Liver (tissue), 9 donors: ENCODE data around the gene PAN3. TPM values are rescaled to one million over a fixed set of nuclear protein-coding genes. Genes with fewer than 3 reads are reported as not detected.

Source experiments
- DNase-seq: peaks from one replicate; pipeline ENCODE4 v3.0.0-alpha.2; 2017; ENCODE audit warnings: low spot score
- H3K27ac ChIP-seq, 2 donors: one replicate each; pipeline ENCODE4 v1.7.0; 2013; ENCODE audit warnings: inconsistent platforms in 2 of 2, low read length in 2 of 2, control low read depth in 1 of 2, low read depth in 1 of 2, mild to moderate bottlenecking in 1 of 2
- H3K27me3 ChIP-seq, 4 donors: one replicate each; pipeline versions ENCODE4 v1.6.1 to v1.7.0; 2013; ENCODE audit warnings: low read length in 3 of 4, inconsistent platforms in 1 of 4, mild to moderate bottlenecking in 1 of 4, moderate library complexity in 1 of 4; ENCODE audit not compliant: control insufficient read depth in 4 of 4, insufficient read depth in 4 of 4
- H3K36me3 ChIP-seq, 4 donors: one replicate each; pipeline versions ENCODE4 v1.6.1 to v1.7.0; 2013; ENCODE audit warnings: low read length in 3 of 4, mild to moderate bottlenecking in 3 of 4, low read depth in 1 of 4, moderate library complexity in 1 of 4; ENCODE audit not compliant: control insufficient read depth in 4 of 4, insufficient read depth in 3 of 4
- H3K4me1 ChIP-seq, 4 donors: one replicate each; pipeline versions ENCODE4 v1.6.1 to v1.7.0; 2013; ENCODE audit warnings: low read length in 3 of 4, mild to moderate bottlenecking in 3 of 4, moderate library complexity in 1 of 4; ENCODE audit not compliant: control insufficient read depth in 4 of 4, insufficient read depth in 4 of 4
- H3K4me3 ChIP-seq, 3 donors: one replicate each; pipeline versions ENCODE4 v1.6.1 to v1.7.0; 2013; ENCODE audit warnings: low read length in 3 of 3, control low read depth in 1 of 3, low read depth in 1 of 3, mild to moderate bottlenecking in 1 of 3
- H3K9ac ChIP-seq, 2 donors: one replicate each; pipeline ENCODE4 v1.7.0; 2013; ENCODE audit warnings: low read length in 2 of 2, mild to moderate bottlenecking in 2 of 2, moderate library complexity in 2 of 2, control low read depth in 1 of 2, low read depth in 1 of 2
- H3K9me3 ChIP-seq, 4 donors: one replicate each; pipeline versions ENCODE4 v1.6.1 to v1.7.0; 2013; ENCODE audit warnings: low read length in 3 of 4; ENCODE audit not compliant: control insufficient read depth in 4 of 4
- CTCF ChIP-seq: fragments of 150-350 bp; IDR thresholded peaks from 2 replicates; pipeline ENCODE4 v1.5.1; 2017; ENCODE audit warnings: improper control_type of control experiment, low read depth, low read length; ENCODE audit not compliant: missing input control
- FOXA1 ChIP-seq: IDR thresholded peaks from 2 replicates; pipeline ENCODE4 v1.6.1; 2016; ENCODE audit warnings: antibody characterized with exemption
- FOXA2 ChIP-seq: IDR thresholded peaks from 2 replicates; pipeline ENCODE4 v1.6.1; 2016; ENCODE audit warnings: antibody characterized with exemption
- GABPA ChIP-seq, 2 donors: IDR thresholded peaks in 1 of 2; conservative IDR thresholded peaks in 1 of 2; 2 replicates each; pipeline ENCODE4 v1.6.1; 2016; ENCODE audit warnings: antibody characterized with exemption in 2 of 2, mild to moderate bottlenecking in 1 of 2, moderate library complexity in 1 of 2
- HNF4A ChIP-seq, 2 donors: conservative IDR thresholded peaks; 2 replicates each; pipeline ENCODE4 v1.6.1; 2016; ENCODE audit warnings: antibody characterized with exemption in 2 of 2, mild to moderate bottlenecking in 2 of 2
- JUND ChIP-seq, 2 donors: IDR thresholded peaks; 2 replicates each; pipeline ENCODE4 v1.6.1; 2016; ENCODE audit warnings: antibody characterized with exemption in 2 of 2
- MAX ChIP-seq: IDR thresholded peaks from 2 replicates; pipeline ENCODE4 v1.6.1; 2016; ENCODE audit warnings: antibody characterized with exemption
- NR2F2 ChIP-seq: IDR thresholded peaks from 2 replicates; pipeline ENCODE4 v1.6.1; 2016; ENCODE audit warnings: antibody characterized with exemption
- RAD21 ChIP-seq, 2 donors: IDR thresholded peaks; 2 replicates each; pipeline ENCODE4 v1.6.1; 2016; ENCODE audit warnings: antibody characterized with exemption in 2 of 2, mild to moderate bottlenecking in 2 of 2
- REST ChIP-seq: IDR thresholded peaks from 2 replicates; pipeline ENCODE4 v1.6.1; 2016; ENCODE audit warnings: antibody characterized with exemption, mild to moderate bottlenecking
- SP1 ChIP-seq: IDR thresholded peaks from 2 replicates; pipeline ENCODE4 v1.6.1; 2018; ENCODE audit warnings: antibody characterized with exemption, mild to moderate bottlenecking
- TAF1 ChIP-seq: conservative IDR thresholded peaks from 2 replicates; pipeline ENCODE4 v1.6.1; 2016; ENCODE audit warnings: antibody characterized with exemption, mild to moderate bottlenecking
- YY1 ChIP-seq: IDR thresholded peaks from 2 replicates; pipeline ENCODE4 v1.6.1; 2016; ENCODE audit warnings: antibody characterized with exemption, mild to moderate bottlenecking
- ZBTB33 ChIP-seq: IDR thresholded peaks from 2 replicates; pipeline ENCODE4 v1.6.1; 2016; ENCODE audit warnings: antibody characterized with exemption
- WGBS: extraction: QIAGEN DNeasy Blood & Tissue Kit; methylation state at CpG from one replicate; pipeline ENCODE4 v1.1.7; 2013; 5-methylcytosine and 5-hydroxymethylcytosine counted together
- polyA plus RNA-seq, 2 donors: library from polyadenylated mRNA; stranded (reverse) in 1 of 2; unstranded in 1 of 2; fragments of 200-250 nt in 1 of 2; fragments of >200 nt in 1 of 2; fragmentation: Nextera tagmentation in 1 of 2; extraction: Ambion mirVana in 1 of 2; gene quantifications; one replicate each; pipeline versions ENCODE4 v1.2.1 to v1.2.3, GENCODE V29; 2013 to 2015
- total RNA-seq, 2 donors: library from RNA; depleted of rRNA; stranded (reverse); fragments of >200 nt; gene quantifications; one replicate each; pipeline ENCODE4 v1.2.3, GENCODE V29; 2014
- donor health status: healthy.
- donor health status: healthy.
- donor health status: healthy.
- donor health status: healthy.
- donor health status: healthy.

PAN3 gene
- total and polyA plus RNA-seq, 4 donors: 2.9 to 22.8 (median 11.6) TPM

- no peak for DNase-seq
- Histone ChIP-seq H3K9ac (no peak overlapping the region), H3K4me3 (no peak overlapping the region), H3K9me3 (no peaks in the 10 kb centered on the region), H3K27ac (no peak overlapping the region), H3K36me3 (peaks cover 0 to 18% (median 12%) of the 10 kb centered on the region in 4 donors), H3K4me1 (no peaks in the 10 kb centered on the region), H3K27me3 (no peaks in the 10 kb centered on the region)
- WGBS: 87% methylated on average over 3 of the region's 3 CpGs
- TF ChIP-seq HNF4A (conservative IDR thresholded peaks at IDR 0.05): no peak
Measured at GRCh38 chr13:28297341-28297740, 159.0 kb downstream of the PAN3 start.

GRCh38 chr13:28299916-28300315 lies 161.6 kb downstream of the PAN3 start:
- peaks cover 0 to 2% (median 0%) of the 10 kb centered on the region in 4 donors for H3K36me3 ChIP-seq
- H3K27me3 ChIP-seq: no peaks in the 10 kb centered on the region
- no peak overlapping the region for H3K9ac ChIP-seq
- H3K27ac ChIP-seq: no peak overlapping the region
- TF ChIP-seq CTCF: no peak
- no peak for TF ChIP-seq TAF1
- TF ChIP-seq MAX: no peak
- TF ChIP-seq YY1: no peak
- no peak for TF ChIP-seq FOXA1
- no peak for TF ChIP-seq SP1
- no peaks in the 10 kb centered on the region for H3K9me3 ChIP-seq
- H3K4me3 ChIP-seq: no peak overlapping the region
- DNase-seq: no peak
- no peaks in the 10 kb centered on the region for H3K4me1 ChIP-seq
- 67% methylated on average over 2 of the region's 2 CpGs for WGBS

- Histone ChIP-seq H3K27ac (no peak overlapping the region), H3K4me1 (no peaks in the 10 kb centered on the region), H3K36me3 (no peaks in the 10 kb centered on the region), H3K9ac (no peak overlapping the region), H3K9me3 (no peaks in the 10 kb centered on the region), H3K27me3 (no peaks in the 10 kb centered on the region), H3K4me3 (no peak overlapping the region)
- DNase-seq: no peak
- TF ChIP-seq NR2F2: no peak
- no peak for TF ChIP-seq TAF1
- no peak for TF ChIP-seq JUND (IDR thresholded peaks at IDR 0.05)
- no peak for TF ChIP-seq GABPA (IDR thresholded peaks at IDR 0.05 in 1 of 2, conservative IDR thresholded peaks at IDR 0.05 in 1 of 2)
- no peak for TF ChIP-seq RAD21 (IDR thresholded peaks at IDR 0.05)
- TF ChIP-seq SP1: no peak
- TF ChIP-seq FOXA2: no peak
- 67% methylated on average over 4 of the region's 4 CpGs for WGBS
Measured at GRCh38 chr13:28301839-28302238, 163.5 kb downstream of the PAN3 start.

GRCh38 chr13:28306325-28306724 lies 168.0 kb downstream of the PAN3 start:
- H3K27ac ChIP-seq: no peak overlapping the region
- H3K4me1 ChIP-seq: no peaks in the 10 kb centered on the region
- H3K9ac ChIP-seq: no peak overlapping the region
- H3K36me3 ChIP-seq: no peaks in the 10 kb centered on the region
- DNase-seq: no peak
- no peaks in the 10 kb centered on the region for H3K9me3 ChIP-seq
- H3K4me3 ChIP-seq: no peak overlapping the region
- 88% methylated on average over 10 of the region's 10 CpGs for WGBS
- no peaks in the 10 kb centered on the region for H3K27me3 ChIP-seq
- TF ChIP-seq FOXA2 (no peak), NR2F2 (no peak), REST (no peak), CTCF (no peak), ZBTB33 (no peak), GABPA (IDR thresholded peaks at IDR 0.05 in 1 of 2, conservative IDR thresholded peaks at IDR 0.05 in 1 of 2) (no peak)
